Liver (tissue), 9 donors: ENCODE data around the gene SPRR1A. TPM values are rescaled to one million over a fixed set of nuclear protein-coding genes. Genes with fewer than 3 reads are reported as not detected.

Experiments
- DNase-seq: peaks from one replicate; pipeline ENCODE4 v3.0.0-alpha.2; 2017; ENCODE audit warnings: low spot score
- H3K27ac ChIP-seq, 2 donors: one replicate each; pipeline ENCODE4 v1.7.0; 2013; ENCODE audit warnings: inconsistent platforms in 2 of 2, low read length in 2 of 2, control low read depth in 1 of 2, low read depth in 1 of 2, mild to moderate bottlenecking in 1 of 2
- H3K27me3 ChIP-seq, 4 donors: one replicate each; pipeline versions ENCODE4 v1.6.1 to v1.7.0; 2013; ENCODE audit warnings: low read length in 3 of 4, inconsistent platforms in 1 of 4, mild to moderate bottlenecking in 1 of 4, moderate library complexity in 1 of 4; ENCODE audit not compliant: control insufficient read depth in 4 of 4, insufficient read depth in 4 of 4
- H3K36me3 ChIP-seq, 4 donors: one replicate each; pipeline versions ENCODE4 v1.6.1 to v1.7.0; 2013; ENCODE audit warnings: low read length in 3 of 4, mild to moderate bottlenecking in 3 of 4, low read depth in 1 of 4, moderate library complexity in 1 of 4; ENCODE audit not compliant: control insufficient read depth in 4 of 4, insufficient read depth in 3 of 4
- H3K4me1 ChIP-seq, 4 donors: one replicate each; pipeline versions ENCODE4 v1.6.1 to v1.7.0; 2013; ENCODE audit warnings: low read length in 3 of 4, mild to moderate bottlenecking in 3 of 4, moderate library complexity in 1 of 4; ENCODE audit not compliant: control insufficient read depth in 4 of 4, insufficient read depth in 4 of 4
- H3K4me3 ChIP-seq, 3 donors: one replicate each; pipeline versions ENCODE4 v1.6.1 to v1.7.0; 2013; ENCODE audit warnings: low read length in 3 of 3, control low read depth in 1 of 3, low read depth in 1 of 3, mild to moderate bottlenecking in 1 of 3
- H3K9ac ChIP-seq, 2 donors: one replicate each; pipeline ENCODE4 v1.7.0; 2013; ENCODE audit warnings: low read length in 2 of 2, mild to moderate bottlenecking in 2 of 2, moderate library complexity in 2 of 2, control low read depth in 1 of 2, low read depth in 1 of 2
- H3K9me3 ChIP-seq, 4 donors: one replicate each; pipeline versions ENCODE4 v1.6.1 to v1.7.0; 2013; ENCODE audit warnings: low read length in 3 of 4; ENCODE audit not compliant: control insufficient read depth in 4 of 4
- EGR1 ChIP-seq, 2 donors: IDR thresholded peaks; 2 replicates each; pipeline ENCODE4 v1.6.1; 2016 to 2018; ENCODE audit warnings: antibody characterized with exemption in 2 of 2, low read depth in 2 of 2
- GABPA ChIP-seq, 2 donors: IDR thresholded peaks in 1 of 2; conservative IDR thresholded peaks in 1 of 2; 2 replicates each; pipeline ENCODE4 v1.6.1; 2016; ENCODE audit warnings: antibody characterized with exemption in 2 of 2, mild to moderate bottlenecking in 1 of 2, moderate library complexity in 1 of 2
- HNF4G ChIP-seq: IDR thresholded peaks from 2 replicates; pipeline ENCODE4 v1.6.1; 2016; ENCODE audit warnings: antibody characterized with exemption
- JUND ChIP-seq, 2 donors: IDR thresholded peaks; 2 replicates each; pipeline ENCODE4 v1.6.1; 2016; ENCODE audit warnings: antibody characterized with exemption in 2 of 2
- NR2F2 ChIP-seq: IDR thresholded peaks from 2 replicates; pipeline ENCODE4 v1.6.1; 2016; ENCODE audit warnings: antibody characterized with exemption
- RXRA ChIP-seq, 2 donors: IDR thresholded peaks; 2 replicates each; pipeline ENCODE4 v1.6.1; 2017 to 2018; ENCODE audit warnings: antibody characterized with exemption in 2 of 2, mild to moderate bottlenecking in 1 of 2
- SP1 ChIP-seq: IDR thresholded peaks from 2 replicates; pipeline ENCODE4 v1.6.1; 2018; ENCODE audit warnings: antibody characterized with exemption, mild to moderate bottlenecking
- TAF1 ChIP-seq: conservative IDR thresholded peaks from 2 replicates; pipeline ENCODE4 v1.6.1; 2016; ENCODE audit warnings: antibody characterized with exemption, mild to moderate bottlenecking
- YY1 ChIP-seq: IDR thresholded peaks from 2 replicates; pipeline ENCODE4 v1.6.1; 2016; ENCODE audit warnings: antibody characterized with exemption, mild to moderate bottlenecking
- WGBS: extraction: QIAGEN DNeasy Blood & Tissue Kit; methylation state at CpG from one replicate; pipeline ENCODE4 v1.1.7; 2013; 5-methylcytosine and 5-hydroxymethylcytosine counted together
- polyA plus RNA-seq, 2 donors: library from polyadenylated mRNA; stranded (reverse) in 1 of 2; unstranded in 1 of 2; fragments of 200-250 nt in 1 of 2; fragments of >200 nt in 1 of 2; fragmentation: Nextera tagmentation in 1 of 2; extraction: Ambion mirVana in 1 of 2; gene quantifications; one replicate each; pipeline versions ENCODE4 v1.2.1 to v1.2.3, GENCODE V29; 2013 to 2015
- total RNA-seq, 2 donors: library from RNA; depleted of rRNA; stranded (reverse); fragments of >200 nt; gene quantifications; one replicate each; pipeline ENCODE4 v1.2.3, GENCODE V29; 2014
- TF ChIP-seq, protein P1 (sequence below): IDR thresholded peaks from 2 replicates; pipeline ENCODE4 v1.6.1; 2016; ENCODE audit warnings: antibody characterized with exemption, mild to moderate bottlenecking
- TF ChIP-seq, protein P2 (sequence below): IDR thresholded peaks from 2 replicates; pipeline ENCODE4 v1.6.1; 2016; ENCODE audit warnings: antibody characterized with exemption
- TF ChIP-seq, protein P3 (sequence below): IDR thresholded peaks from 2 replicates; pipeline ENCODE4 v1.6.1; 2016; ENCODE audit warnings: antibody characterized with exemption
- donor health status: healthy.
- donor health status: healthy.
- donor health status: healthy.
- donor health status: healthy.
- donor health status: healthy.

Gene SPRR1A
- total and polyA plus RNA-seq, 4 donors, result not detected

DNA sequence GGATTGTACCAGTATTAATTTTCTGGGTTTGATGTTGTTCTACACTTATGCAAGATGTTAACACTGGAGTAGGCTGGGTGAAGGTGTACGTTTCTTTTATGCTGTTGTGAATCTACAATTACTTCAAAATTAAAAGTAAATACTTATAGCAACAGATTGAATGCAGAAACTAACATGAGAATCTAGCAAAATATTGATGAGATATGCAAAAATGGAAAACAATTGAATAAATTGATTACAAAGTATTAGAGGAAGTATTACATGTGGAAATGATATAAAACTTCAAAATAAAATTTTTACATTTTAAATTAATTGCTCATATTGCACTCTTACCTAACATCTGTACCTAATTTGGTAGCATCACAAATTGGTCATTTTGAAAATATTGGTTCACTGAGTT is 12.0 kb downstream of the SPRR1A start:
- DNase-seq, result no peak
- H3K36me3 ChIP-seq, result no peaks in the 10 kb centered on the region
- TF ChIP-seq, protein P1, sequence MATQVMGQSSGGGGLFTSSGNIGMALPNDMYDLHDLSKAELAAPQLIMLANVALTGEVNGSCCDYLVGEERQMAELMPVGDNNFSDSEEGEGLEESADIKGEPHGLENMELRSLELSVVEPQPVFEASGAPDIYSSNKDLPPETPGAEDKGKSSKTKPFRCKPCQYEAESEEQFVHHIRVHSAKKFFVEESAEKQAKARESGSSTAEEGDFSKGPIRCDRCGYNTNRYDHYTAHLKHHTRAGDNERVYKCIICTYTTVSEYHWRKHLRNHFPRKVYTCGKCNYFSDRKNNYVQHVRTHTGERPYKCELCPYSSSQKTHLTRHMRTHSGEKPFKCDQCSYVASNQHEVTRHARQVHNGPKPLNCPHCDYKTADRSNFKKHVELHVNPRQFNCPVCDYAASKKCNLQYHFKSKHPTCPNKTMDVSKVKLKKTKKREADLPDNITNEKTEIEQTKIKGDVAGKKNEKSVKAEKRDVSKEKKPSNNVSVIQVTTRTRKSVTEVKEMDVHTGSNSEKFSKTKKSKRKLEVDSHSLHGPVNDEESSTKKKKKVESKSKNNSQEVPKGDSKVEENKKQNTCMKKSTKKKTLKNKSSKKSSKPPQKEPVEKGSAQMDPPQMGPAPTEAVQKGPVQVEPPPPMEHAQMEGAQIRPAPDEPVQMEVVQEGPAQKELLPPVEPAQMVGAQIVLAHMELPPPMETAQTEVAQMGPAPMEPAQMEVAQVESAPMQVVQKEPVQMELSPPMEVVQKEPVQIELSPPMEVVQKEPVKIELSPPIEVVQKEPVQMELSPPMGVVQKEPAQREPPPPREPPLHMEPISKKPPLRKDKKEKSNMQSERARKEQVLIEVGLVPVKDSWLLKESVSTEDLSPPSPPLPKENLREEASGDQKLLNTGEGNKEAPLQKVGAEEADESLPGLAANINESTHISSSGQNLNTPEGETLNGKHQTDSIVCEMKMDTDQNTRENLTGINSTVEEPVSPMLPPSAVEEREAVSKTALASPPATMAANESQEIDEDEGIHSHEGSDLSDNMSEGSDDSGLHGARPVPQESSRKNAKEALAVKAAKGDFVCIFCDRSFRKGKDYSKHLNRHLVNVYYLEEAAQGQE, result no peak
- TF ChIP-seq, protein P2, sequence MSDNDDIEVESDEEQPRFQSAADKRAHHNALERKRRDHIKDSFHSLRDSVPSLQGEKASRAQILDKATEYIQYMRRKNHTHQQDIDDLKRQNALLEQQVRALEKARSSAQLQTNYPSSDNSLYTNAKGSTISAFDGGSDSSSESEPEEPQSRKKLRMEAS, result no peak
- TF ChIP-seq RXRA (IDR thresholded peaks at IDR 0.05) (no peak), YY1 (no peak), EGR1 (IDR thresholded peaks at IDR 0.05; ENCODE audit: low read depth in 2 of 2) (no peak), SP1 (no peak), TAF1 (no peak), JUND (IDR thresholded peaks at IDR 0.05) (no peak), GABPA (IDR thresholded peaks at IDR 0.05 in 1 of 2, conservative IDR thresholded peaks at IDR 0.05 in 1 of 2) (no peak), NR2F2 (no peak)
- TF ChIP-seq, protein P3, sequence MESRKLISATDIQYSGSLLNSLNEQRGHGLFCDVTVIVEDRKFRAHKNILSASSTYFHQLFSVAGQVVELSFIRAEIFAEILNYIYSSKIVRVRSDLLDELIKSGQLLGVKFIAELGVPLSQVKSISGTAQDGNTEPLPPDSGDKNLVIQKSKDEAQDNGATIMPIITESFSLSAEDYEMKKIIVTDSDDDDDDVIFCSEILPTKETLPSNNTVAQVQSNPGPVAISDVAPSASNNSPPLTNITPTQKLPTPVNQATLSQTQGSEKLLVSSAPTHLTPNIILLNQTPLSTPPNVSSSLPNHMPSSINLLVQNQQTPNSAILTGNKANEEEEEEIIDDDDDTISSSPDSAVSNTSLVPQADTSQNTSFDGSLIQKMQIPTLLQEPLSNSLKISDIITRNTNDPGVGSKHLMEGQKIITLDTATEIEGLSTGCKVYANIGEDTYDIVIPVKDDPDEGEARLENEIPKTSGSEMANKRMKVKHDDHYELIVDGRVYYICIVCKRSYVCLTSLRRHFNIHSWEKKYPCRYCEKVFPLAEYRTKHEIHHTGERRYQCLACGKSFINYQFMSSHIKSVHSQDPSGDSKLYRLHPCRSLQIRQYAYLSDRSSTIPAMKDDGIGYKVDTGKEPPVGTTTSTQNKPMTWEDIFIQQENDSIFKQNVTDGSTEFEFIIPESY, result no peak
- 55% methylated on average over 1 of the region's 1 CpG for WGBS
- no peaks in the 10 kb centered on the region for H3K9me3 ChIP-seq
- H3K9ac ChIP-seq, result no peak overlapping the region
- no peak overlapping the region for H3K4me3 ChIP-seq
- H3K27me3 ChIP-seq, result peaks cover 0 to 3% (median 0%) of the 10 kb centered on the region in 4 donors
- H3K4me1 ChIP-seq, result no peaks in the 10 kb centered on the region
- H3K27ac ChIP-seq, result no peak overlapping the region

DNA sequence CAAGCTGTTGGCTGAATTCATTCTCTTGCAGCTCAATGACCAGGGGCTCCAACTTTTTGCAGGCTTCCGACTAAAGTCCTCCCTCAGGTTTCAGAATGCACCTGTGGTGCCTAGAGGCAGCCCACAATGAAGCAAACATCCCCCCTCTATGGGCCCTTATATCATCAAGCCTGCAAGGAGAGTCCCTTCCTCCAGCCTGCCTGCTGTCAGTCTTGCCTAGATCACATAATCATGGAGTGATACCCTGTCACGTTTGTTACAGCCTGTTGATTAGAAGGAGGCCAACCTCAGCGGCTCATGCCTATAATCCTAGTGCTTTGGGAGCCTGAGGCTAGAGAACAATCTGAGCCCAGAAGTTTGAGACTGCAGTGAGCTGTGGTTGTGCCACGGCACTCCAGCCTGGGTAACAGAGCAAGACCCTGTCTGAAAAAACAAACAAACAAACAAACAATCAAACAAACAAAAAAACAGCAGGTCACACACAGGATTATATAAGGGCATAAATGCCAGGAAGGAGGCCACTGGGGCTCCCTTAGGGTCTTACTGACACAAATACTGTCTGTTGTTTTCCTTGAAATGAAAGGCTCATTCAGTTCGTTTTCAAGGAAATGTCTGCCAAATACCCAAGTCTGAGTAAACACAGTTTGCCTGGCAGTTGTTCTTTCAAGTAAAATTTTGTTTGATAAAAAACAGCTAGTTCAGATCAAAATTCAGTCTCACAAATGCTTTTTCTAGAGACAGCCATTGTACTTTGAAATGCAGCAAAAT is 12.9 kb downstream of the SPRR1A start:
- TF ChIP-seq EGR1 (IDR thresholded peaks at IDR 0.05; ENCODE audit: low read depth in 2 of 2), result no peak
- TF ChIP-seq, protein P1, result no peak
- TF ChIP-seq HNF4G, result no peak
- no peak for TF ChIP-seq GABPA (IDR thresholded peaks at IDR 0.05 in 1 of 2, conservative IDR thresholded peaks at IDR 0.05 in 1 of 2)
- 34% methylated on average over 5 of the region's 5 CpGs for WGBS
- H3K27me3 ChIP-seq, result peaks cover 0 to 2% (median 0%) of the 10 kb centered on the region in 4 donors
- no peak for DNase-seq
- H3K36me3 ChIP-seq, result no peaks in the 10 kb centered on the region
- no peak overlapping the region for H3K27ac ChIP-seq
- no peaks in the 10 kb centered on the region for H3K9me3 ChIP-seq
- no peak overlapping the region for H3K9ac ChIP-seq
- H3K4me3 ChIP-seq, result no peak overlapping the region
- no peaks in the 10 kb centered on the region for H3K4me1 ChIP-seq
